A673 (cell line): ENCODE data around the gene ENO1. TPM values are rescaled to one million over a fixed set of nuclear protein-coding genes. Genes with fewer than 3 reads are reported as not detected.

Experiments
- BruUV-seq: library from RNA; stranded (reverse); fragments of 400-500 nt; replicated peaks from 2 replicates; lab custom pipeline; 2021; lab: Mats Ljungman, UMichigan
- CTCF ChIA-PET: fragments of 300-600 bp; sonication (Branson Sonifier 250); formaldehyde crosslinking; loops from one replicate; lab custom pipeline; 2022; ENCODE audit warnings: antibody characterized with exemption; lab: Charles Lee
- POLR2A ChIA-PET: fragments of 300-600 bp; sonication (Branson Sonifier 250); formaldehyde crosslinking; loops from one replicate; lab custom pipeline; 2022; ENCODE audit warnings: antibody characterized with exemption; ENCODE audit not compliant: low non-redundant PET; lab: Charles Lee
- DNase-seq: peaks from one replicate; pipeline ENCODE4 v3.0.0-alpha.2; 2015; ENCODE audit warnings: low spot score
- H3K27ac ChIP-seq: fragments of 200-600 bp; sonication (generic); 2 replicates; pipeline ENCODE4 v1.5.1; 2016; ENCODE audit warnings: mixed run types, low read depth, mild to moderate bottlenecking, mixed read lengths, antibody characterized with exemption, low read length; ENCODE audit not compliant: poor library complexity, severe bottlenecking
- H3K27me3 ChIP-seq: fragments of 200-600 bp; sonication (generic); replicated peaks from 2 replicates; pipeline ENCODE4 v1.6.1; 2017; ENCODE audit warnings: mixed run types, low read depth, mild to moderate bottlenecking, mixed read lengths, antibody characterized with exemption, low read length; ENCODE audit not compliant: insufficient read depth, poor library complexity
- H3K36me3 ChIP-seq: fragments of 200-600 bp; sonication (generic); 2 replicates; pipeline ENCODE4 v1.6.1; 2016; ENCODE audit warnings: mixed run types, mild to moderate bottlenecking, mixed read lengths, antibody characterized with exemption, low read length; ENCODE audit not compliant: insufficient read depth, poor library complexity, severe bottlenecking
- H3K4me1 ChIP-seq: fragments of 200-600 bp; sonication (generic); 2 replicates; pipeline ENCODE4 v1.6.1; 2017; ENCODE audit warnings: mixed run types, mild to moderate bottlenecking, mixed read lengths, antibody characterized with exemption, low read length; ENCODE audit not compliant: insufficient read depth, poor library complexity, severe bottlenecking
- H3K4me3 ChIP-seq: fragments of 200-600 bp; sonication (generic); 2 replicates; pipeline ENCODE4 v1.5.1; 2016; ENCODE audit warnings: low read depth, mixed run types, mild to moderate bottlenecking, mixed read lengths, low read length; ENCODE audit not compliant: poor library complexity, severe bottlenecking
- H3K9me3 ChIP-seq: fragments of 200-600 bp; sonication (generic); 2 replicates; pipeline ENCODE4 v1.6.1; 2016; ENCODE audit warnings: mixed run types, low read depth, mild to moderate bottlenecking, mixed read lengths, antibody characterized with exemption, low read length; ENCODE audit not compliant: poor library complexity, severe bottlenecking
- EZH2 ChIP-seq: fragments of 200-600 bp; sonication (generic); IDR thresholded peaks from 2 replicates; pipeline ENCODE4 v1.6.1; 2017; ENCODE audit warnings: borderline replicate concordance, low read depth, mild to moderate bottlenecking, mixed read lengths, antibody characterized with exemption, low read length; ENCODE audit not compliant: poor library complexity, severe bottlenecking
- intact Hi-C: fragments of 100-400 bp; cut with micrococcal nuclease; formaldehyde crosslinking; loops from one replicate; pipeline ENCODE4 v1.10.0; 2022; ENCODE audit not compliant: unreplicated experiment
- total RNA-seq: library from RNA; stranded (reverse); gene quantifications from 2 replicates; pipeline ENCODE4 v1.2.3, GENCODE V29; 2021
- TF ChIP-seq, protein P1 (sequence below): fragments of 300-800, 200-600 bp; sonication (generic); conservative IDR thresholded peaks from 2 replicates; pipeline ENCODE4 v1.5.1; 2017; ENCODE audit warnings: low read depth, mild to moderate bottlenecking, antibody characterized with exemption, low read length, moderate library complexity, mixed read lengths

ENO1 gene
- total RNA-seq, 1 experiment from 2014 or later, result 2,659 TPM

DNA sequence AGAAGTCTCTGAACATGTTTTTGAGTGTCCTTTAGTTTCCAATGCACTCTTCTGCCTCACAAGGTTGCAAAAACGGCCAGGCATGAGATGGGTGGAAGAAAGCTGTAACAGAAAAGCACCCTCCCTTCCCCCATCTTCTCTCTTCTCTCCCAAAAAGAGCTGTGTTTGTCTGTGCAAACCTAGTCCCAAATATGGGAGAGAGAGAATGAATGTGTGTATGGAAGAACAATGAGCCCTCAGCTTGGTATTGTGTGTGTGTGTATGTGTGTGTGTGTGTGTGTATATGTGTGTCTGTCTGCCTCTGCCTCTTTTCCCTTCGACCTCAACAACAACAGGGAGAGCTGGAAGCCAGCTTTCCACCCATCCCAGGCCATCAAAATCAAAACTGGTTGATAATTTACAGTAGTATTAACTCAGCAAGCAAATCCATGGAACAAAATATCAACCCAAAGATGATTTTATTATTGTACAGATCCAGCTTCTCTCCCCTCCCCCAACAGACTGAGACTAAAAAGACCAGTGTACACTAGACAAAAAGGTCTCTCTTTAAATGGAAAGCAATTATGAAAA, 62.8 kb downstream of the ENO1 start:
- Histone ChIP-seq H3K27me3 (no peaks in the 10 kb centered on the region), H3K4me3 (peak overlapping the region; percentile 96), H3K4me1 (peaks cover 36% of the 10 kb centered on the region), H3K36me3 (no peaks in the 10 kb centered on the region), H3K9me3 (no peaks in the 10 kb centered on the region), H3K27ac (peak overlapping the region; percentile 96)
- CTCF ChIA-PET, result interaction anchor here (0.6 to 1.5 kb wide), 3 partner anchors 33 to 911 kb away, joined by 6 to 10 read pairs (median 7); no protein-coding TSS in a partner anchor
- no peak for TF ChIP-seq EZH2
- TF ChIP-seq, protein P1, sequence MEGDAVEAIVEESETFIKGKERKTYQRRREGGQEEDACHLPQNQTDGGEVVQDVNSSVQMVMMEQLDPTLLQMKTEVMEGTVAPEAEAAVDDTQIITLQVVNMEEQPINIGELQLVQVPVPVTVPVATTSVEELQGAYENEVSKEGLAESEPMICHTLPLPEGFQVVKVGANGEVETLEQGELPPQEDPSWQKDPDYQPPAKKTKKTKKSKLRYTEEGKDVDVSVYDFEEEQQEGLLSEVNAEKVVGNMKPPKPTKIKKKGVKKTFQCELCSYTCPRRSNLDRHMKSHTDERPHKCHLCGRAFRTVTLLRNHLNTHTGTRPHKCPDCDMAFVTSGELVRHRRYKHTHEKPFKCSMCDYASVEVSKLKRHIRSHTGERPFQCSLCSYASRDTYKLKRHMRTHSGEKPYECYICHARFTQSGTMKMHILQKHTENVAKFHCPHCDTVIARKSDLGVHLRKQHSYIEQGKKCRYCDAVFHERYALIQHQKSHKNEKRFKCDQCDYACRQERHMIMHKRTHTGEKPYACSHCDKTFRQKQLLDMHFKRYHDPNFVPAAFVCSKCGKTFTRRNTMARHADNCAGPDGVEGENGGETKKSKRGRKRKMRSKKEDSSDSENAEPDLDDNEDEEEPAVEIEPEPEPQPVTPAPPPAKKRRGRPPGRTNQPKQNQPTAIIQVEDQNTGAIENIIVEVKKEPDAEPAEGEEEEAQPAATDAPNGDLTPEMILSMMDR, result no peak
- POLR2A ChIA-PET, result no interaction called here
- no TSS peak for BruUV-seq
- peak; percentile 34 for DNase-seq
- intact Hi-C loops, result no loop called here

DNA sequence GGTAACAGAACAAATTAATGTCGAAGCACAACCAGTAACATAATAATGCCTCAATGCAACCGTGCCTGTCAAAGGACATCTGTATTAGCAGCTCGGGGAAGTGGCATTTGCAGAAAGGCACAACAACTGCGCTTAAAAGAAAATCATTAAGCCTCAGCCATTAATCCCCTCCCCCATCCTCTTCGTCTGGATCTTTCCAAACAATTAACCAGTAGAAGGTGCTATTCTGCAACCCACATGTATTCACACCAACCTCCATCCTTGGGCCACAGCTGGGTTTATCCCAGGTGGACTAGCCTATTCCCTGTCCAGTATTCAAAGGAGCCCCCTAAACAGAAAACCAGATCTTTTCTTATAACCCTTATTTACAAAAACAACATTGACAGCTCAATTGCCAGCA, 63.6 kb downstream of the ENO1 start:
- Histone ChIP-seq H3K36me3 (no peaks in the 10 kb centered on the region), H3K4me1 (peaks cover 33% of the 10 kb centered on the region), H3K4me3 (peak overlapping the region; percentile 96), H3K27ac (no peak overlapping the region), H3K27me3 (no peaks in the 10 kb centered on the region), H3K9me3 (no peaks in the 10 kb centered on the region)
- POLR2A ChIA-PET, result no interaction called here
- CTCF ChIA-PET, result interaction anchor here (1.5 kb wide), 1 partner anchor 34 kb away, joined by 7 read pairs; no protein-coding TSS in a partner anchor
- TF ChIP-seq, protein P1, result peak; percentile 48; the same call in 1 of the 2 replicates
- no peak for TF ChIP-seq EZH2
- peak; percentile 29 for DNase-seq
- intact Hi-C loops, result no loop called here
- no TSS peak for BruUV-seq

DNA sequence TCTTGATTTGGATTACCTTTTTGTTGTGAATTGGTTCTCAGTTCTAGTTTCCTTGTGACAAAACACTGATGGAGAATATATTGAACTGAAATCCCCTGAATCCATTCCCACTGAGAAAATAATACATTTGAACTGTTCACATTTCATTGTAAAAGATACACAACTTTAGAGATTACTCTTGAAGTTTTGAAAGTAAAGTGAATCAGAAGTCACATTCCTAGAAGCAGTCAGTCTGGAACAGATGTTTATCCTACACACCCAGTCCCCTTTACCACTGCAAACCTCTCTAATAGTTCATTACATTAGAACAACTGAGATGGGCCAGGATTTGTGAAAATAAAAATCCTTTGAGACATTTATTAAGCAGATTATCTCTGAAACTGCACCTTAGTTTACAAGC, 64.5 kb downstream of the ENO1 start:
- no peak for TF ChIP-seq EZH2
- TF ChIP-seq, protein P1, result no peak
- Histone ChIP-seq H3K4me1 (peaks cover 40% of the 10 kb centered on the region), H3K27ac (no peak overlapping the region), H3K27me3 (no peaks in the 10 kb centered on the region), H3K36me3 (no peaks in the 10 kb centered on the region), H3K9me3 (no peaks in the 10 kb centered on the region), H3K4me3 (no peak overlapping the region)
- intact Hi-C loops, result no loop called here
- CTCF ChIA-PET, result no interaction called here
- no TSS peak for BruUV-seq
- DNase-seq, result no peak
- POLR2A ChIA-PET, result no interaction called here
